Measurements from ENCODE around the gene ADCY3.

ADCY3 gene

GRCh38 chr2:24839729-24840128 is 80.3 kb downstream of the ADCY3 start:
- no peak overlapping the region for H3K4me3 ChIP-seq (ENCODE audit: low read depth, low read length, poor library complexity, severe bottlenecking)
- no peaks in the 10 kb centered on the region for H3K79me2 ChIP-seq (ENCODE audit: insufficient read depth, low read length)
- TF ChIP-seq EZH2 (IDR thresholded peaks at IDR 0.05; ENCODE audit: borderline replicate concordance, low read length), result no peak
- TF ChIP-seq, protein P1, sequence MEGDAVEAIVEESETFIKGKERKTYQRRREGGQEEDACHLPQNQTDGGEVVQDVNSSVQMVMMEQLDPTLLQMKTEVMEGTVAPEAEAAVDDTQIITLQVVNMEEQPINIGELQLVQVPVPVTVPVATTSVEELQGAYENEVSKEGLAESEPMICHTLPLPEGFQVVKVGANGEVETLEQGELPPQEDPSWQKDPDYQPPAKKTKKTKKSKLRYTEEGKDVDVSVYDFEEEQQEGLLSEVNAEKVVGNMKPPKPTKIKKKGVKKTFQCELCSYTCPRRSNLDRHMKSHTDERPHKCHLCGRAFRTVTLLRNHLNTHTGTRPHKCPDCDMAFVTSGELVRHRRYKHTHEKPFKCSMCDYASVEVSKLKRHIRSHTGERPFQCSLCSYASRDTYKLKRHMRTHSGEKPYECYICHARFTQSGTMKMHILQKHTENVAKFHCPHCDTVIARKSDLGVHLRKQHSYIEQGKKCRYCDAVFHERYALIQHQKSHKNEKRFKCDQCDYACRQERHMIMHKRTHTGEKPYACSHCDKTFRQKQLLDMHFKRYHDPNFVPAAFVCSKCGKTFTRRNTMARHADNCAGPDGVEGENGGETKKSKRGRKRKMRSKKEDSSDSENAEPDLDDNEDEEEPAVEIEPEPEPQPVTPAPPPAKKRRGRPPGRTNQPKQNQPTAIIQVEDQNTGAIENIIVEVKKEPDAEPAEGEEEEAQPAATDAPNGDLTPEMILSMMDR (IDR thresholded peaks at IDR 0.05; ENCODE audit: low read length), result no peak
- H2AFZ ChIP-seq (ENCODE audit: low read length), result no peak overlapping the region
- no peak overlapping the region for H3K4me2 ChIP-seq (ENCODE audit: low read length)
- no peaks in the 10 kb centered on the region for H3F3A ChIP-seq (ENCODE audit: insufficient read depth, low read length)
- H3K9me2 ChIP-seq (ENCODE audit: low read depth, low read length), result no peaks in the 10 kb centered on the region
- no peaks in the 10 kb centered on the region for H3K27me3 ChIP-seq (ENCODE audit: insufficient read depth, low read length)
- H3K36me3 ChIP-seq (ENCODE audit: insufficient read depth, low read length), result peaks cover 61% of the 10 kb centered on the region
- H3K9me3 ChIP-seq (ENCODE audit: low read length), result no peaks in the 10 kb centered on the region
- H3K9ac ChIP-seq (ENCODE audit: low read length), result no peak overlapping the region
- no peaks in the 10 kb centered on the region for H3K4me1 ChIP-seq (ENCODE audit: insufficient read depth, low read length, severe bottlenecking)
- H4K20me1 ChIP-seq (ENCODE audit: insufficient read depth, low read length), result no peaks in the 10 kb centered on the region
- no peak overlapping the region for H3K27ac ChIP-seq (ENCODE audit: low read depth, low read length, poor library complexity, severe bottlenecking)

GRCh38 chr2:24838541-24838940 is 81.5 kb downstream of the ADCY3 start:
- TF ChIP-seq, protein P1 (IDR thresholded peaks at IDR 0.05; ENCODE audit: low read length), result no peak
- TF ChIP-seq EZH2 (IDR thresholded peaks at IDR 0.05; ENCODE audit: borderline replicate concordance, low read length), result no peak
- Histone ChIP-seq H3K79me2 (ENCODE audit: insufficient read depth, low read length) (no peaks in the 10 kb centered on the region), H3K27ac (ENCODE audit: low read depth, low read length, poor library complexity, severe bottlenecking) (no peak overlapping the region), H3F3A (ENCODE audit: insufficient read depth, low read length) (no peaks in the 10 kb centered on the region), H3K9me3 (ENCODE audit: low read length) (no peaks in the 10 kb centered on the region), H2AFZ (ENCODE audit: low read length) (no peak overlapping the region), H3K4me2 (ENCODE audit: low read length) (no peak overlapping the region), H3K27me3 (ENCODE audit: insufficient read depth, low read length) (no peaks in the 10 kb centered on the region), H3K9ac (ENCODE audit: low read length) (no peak overlapping the region), H3K9me2 (ENCODE audit: low read depth, low read length) (no peaks in the 10 kb centered on the region), H3K4me3 (ENCODE audit: low read depth, low read length, poor library complexity, severe bottlenecking) (no peak overlapping the region), H4K20me1 (ENCODE audit: insufficient read depth, low read length) (no peaks in the 10 kb centered on the region), H3K4me1 (ENCODE audit: insufficient read depth, low read length, severe bottlenecking) (no peaks in the 10 kb centered on the region), H3K36me3 (ENCODE audit: insufficient read depth, low read length) (peaks cover 68% of the 10 kb centered on the region)

- peaks cover 72% of the 10 kb centered on the region for H3K36me3 ChIP-seq (ENCODE audit: insufficient read depth, low read length)
- no peak overlapping the region for H3K4me2 ChIP-seq (ENCODE audit: low read length)
- no peak overlapping the region for H3K4me3 ChIP-seq (ENCODE audit: low read depth, low read length, poor library complexity, severe bottlenecking)
- H4K20me1 ChIP-seq (ENCODE audit: insufficient read depth, low read length), result no peaks in the 10 kb centered on the region
- H3K79me2 ChIP-seq (ENCODE audit: insufficient read depth, low read length), result no peaks in the 10 kb centered on the region
- H3K27ac ChIP-seq (ENCODE audit: low read depth, low read length, poor library complexity, severe bottlenecking), result no peak overlapping the region
- H3K27me3 ChIP-seq (ENCODE audit: insufficient read depth, low read length), result no peaks in the 10 kb centered on the region
- no peak overlapping the region for H3K9ac ChIP-seq (ENCODE audit: low read length)
- H3K9me2 ChIP-seq (ENCODE audit: low read depth, low read length), result no peaks in the 10 kb centered on the region
- H2AFZ ChIP-seq (ENCODE audit: low read length), result no peak overlapping the region
- H3K9me3 ChIP-seq (ENCODE audit: low read length), result no peaks in the 10 kb centered on the region
- TF ChIP-seq EZH2 (IDR thresholded peaks at IDR 0.05; ENCODE audit: borderline replicate concordance, low read length), result no peak
- TF ChIP-seq, protein P1 (IDR thresholded peaks at IDR 0.05; ENCODE audit: low read length), result no peak
- no peaks in the 10 kb centered on the region for H3K4me1 ChIP-seq (ENCODE audit: insufficient read depth, low read length, severe bottlenecking)
- H3F3A ChIP-seq (ENCODE audit: insufficient read depth, low read length), result no peaks in the 10 kb centered on the region
Measured at GRCh38 chr2:24837996-24838513, 82.0 kb downstream of the ADCY3 start.

All from OCI-LY1 (cell line).